C4-2B (cell line): ENCODE data around the gene ATL3.

Experiments
- ZFX ChIP-seq: fragments of 450-650 bp; IDR thresholded peaks from 2 replicates; pipeline ENCODE4 v1.6.1; 2017
- TF ChIP-seq, protein P1 (sequence below): fragments of 450-650 bp; conservative IDR thresholded peaks from 2 replicates; pipeline ENCODE4 v1.5.1; 2017; ENCODE audit warnings: mild to moderate bottlenecking

DNA sequence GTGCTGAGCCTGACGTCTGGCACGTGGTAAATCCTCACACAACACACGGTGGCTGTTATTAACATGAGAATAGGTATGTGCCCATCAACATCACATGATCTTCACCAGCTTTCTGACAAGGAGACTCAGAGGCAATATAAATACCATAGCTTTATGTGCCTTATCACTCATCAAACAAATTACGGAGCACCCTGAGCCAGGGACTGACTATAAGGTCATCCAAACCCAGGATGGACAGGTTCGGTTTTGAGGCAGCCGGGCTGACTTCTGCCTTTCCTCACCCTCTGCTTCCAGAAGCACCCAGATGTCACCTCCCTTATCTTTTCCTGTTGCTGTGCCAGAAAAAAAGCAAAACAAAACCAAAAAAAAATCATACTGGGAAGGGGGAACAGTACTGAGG is 51.2 kb downstream of the ATL3 start:
- TF ChIP-seq, protein P1, sequence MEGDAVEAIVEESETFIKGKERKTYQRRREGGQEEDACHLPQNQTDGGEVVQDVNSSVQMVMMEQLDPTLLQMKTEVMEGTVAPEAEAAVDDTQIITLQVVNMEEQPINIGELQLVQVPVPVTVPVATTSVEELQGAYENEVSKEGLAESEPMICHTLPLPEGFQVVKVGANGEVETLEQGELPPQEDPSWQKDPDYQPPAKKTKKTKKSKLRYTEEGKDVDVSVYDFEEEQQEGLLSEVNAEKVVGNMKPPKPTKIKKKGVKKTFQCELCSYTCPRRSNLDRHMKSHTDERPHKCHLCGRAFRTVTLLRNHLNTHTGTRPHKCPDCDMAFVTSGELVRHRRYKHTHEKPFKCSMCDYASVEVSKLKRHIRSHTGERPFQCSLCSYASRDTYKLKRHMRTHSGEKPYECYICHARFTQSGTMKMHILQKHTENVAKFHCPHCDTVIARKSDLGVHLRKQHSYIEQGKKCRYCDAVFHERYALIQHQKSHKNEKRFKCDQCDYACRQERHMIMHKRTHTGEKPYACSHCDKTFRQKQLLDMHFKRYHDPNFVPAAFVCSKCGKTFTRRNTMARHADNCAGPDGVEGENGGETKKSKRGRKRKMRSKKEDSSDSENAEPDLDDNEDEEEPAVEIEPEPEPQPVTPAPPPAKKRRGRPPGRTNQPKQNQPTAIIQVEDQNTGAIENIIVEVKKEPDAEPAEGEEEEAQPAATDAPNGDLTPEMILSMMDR: no peak
- TF ChIP-seq ZFX: no peak
